ENCODE results near the gene PLS3. TPM values are rescaled to one million over a fixed set of nuclear protein-coding genes. Genes with fewer than 3 reads are reported as not detected.

The PLS3 gene
- total RNA-seq, 2 experiments from 2014 or later, result 1.6 to 2.6 TPM

DNA sequence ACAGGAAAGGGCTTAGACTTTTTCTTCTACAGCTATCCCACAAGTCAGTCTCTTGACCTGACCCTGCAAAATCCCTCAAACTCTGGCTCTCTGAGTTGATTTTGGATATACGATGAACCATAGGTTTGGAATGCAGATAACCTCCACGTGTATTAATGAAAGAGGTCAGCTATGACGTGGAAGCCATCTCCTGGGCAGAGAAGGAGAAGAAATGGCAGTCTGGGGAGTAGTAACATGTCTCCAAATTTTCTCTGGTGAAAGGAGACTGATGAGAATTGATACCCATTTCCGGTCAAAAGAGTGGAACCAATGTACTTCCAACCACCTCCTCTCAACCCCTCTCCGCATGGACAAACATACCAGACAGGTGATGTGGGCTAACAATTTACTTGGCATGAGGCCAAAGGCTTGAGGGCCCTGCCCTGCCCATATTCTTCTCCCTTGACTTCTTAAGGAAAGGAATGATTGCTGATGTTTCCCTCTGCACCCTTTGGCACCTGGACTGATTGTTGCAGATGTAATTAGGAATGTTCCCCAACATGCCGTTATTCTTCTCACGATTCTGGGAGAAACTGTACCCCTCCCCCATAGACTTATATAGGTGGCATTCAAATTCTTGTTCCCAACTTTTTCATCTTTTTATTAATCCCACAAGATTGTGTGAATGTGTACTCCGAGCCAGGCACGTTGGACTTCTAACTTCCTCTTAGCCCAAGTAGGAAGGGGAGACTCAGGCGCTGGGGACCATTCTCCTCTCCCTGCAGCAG is 580 bp upstream of the PLS3 start:
- Mint-ChIP-seq H3K27me3 (peaks cover 37% of the 10 kb centered on the region), H3K36me3 (no peaks in the 10 kb centered on the region), H3K9me3 (no peaks in the 10 kb centered on the region), H3K27ac (no peak overlapping the region), H3K4me1 (no peaks in the 10 kb centered on the region), H3K4me3 (peak overlapping the region; percentile 70)
- no peak for DNase-seq

DNA sequence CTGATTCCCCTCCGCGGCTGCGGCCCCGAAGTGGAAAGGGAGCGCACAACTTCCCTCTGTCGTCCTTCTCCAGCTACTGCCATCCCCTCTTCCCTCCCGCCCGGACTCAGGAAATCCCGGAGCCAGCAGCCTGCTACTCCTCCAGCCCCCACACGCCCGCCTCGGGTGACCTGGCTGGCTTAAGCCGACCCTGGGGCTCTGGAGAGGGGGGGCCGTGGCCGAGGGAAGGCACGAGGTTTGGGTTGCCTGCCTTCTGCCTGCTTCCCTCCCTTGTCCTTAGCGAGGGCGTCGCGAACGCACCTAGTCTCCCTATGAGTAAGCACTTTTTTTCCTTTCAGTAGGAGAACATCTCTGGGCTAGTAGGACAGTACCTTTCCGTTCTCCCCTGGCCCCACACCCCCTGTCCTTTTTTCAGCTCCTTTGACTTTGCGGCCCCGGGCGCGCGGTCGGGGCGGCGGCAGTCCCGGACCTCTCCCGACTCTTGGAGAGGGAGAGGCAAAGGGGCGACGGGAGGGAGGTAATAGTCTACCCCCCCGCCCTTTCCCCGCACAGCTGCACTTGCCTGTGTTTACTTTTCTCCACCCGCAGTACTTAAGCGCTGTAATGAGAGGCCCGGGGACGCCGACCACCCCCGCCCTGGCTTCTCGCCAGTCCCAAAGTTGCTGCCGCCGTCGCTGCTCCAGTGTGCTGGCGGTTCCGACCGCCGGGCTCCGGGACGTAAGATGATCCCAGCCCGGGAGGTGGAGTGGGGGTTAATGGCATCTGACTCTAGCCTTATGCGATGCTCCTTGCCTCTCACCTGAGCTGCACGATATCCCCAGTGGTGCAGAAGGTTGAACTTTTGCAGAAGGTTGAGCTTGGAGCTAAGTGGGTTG is 868 bp downstream of the PLS3 start:
- peaks cover 37% of the 10 kb centered on the region for H3K27me3 Mint-ChIP-seq
- H3K9me3 Mint-ChIP-seq, result no peaks in the 10 kb centered on the region
- no peaks in the 10 kb centered on the region for H3K36me3 Mint-ChIP-seq
- no peaks in the 10 kb centered on the region for H3K4me1 Mint-ChIP-seq
- peak; percentile 10 for DNase-seq
- H3K27ac Mint-ChIP-seq, result no peak overlapping the region
- peak overlapping the region; percentile 70 for H3K4me3 Mint-ChIP-seq

DNA sequence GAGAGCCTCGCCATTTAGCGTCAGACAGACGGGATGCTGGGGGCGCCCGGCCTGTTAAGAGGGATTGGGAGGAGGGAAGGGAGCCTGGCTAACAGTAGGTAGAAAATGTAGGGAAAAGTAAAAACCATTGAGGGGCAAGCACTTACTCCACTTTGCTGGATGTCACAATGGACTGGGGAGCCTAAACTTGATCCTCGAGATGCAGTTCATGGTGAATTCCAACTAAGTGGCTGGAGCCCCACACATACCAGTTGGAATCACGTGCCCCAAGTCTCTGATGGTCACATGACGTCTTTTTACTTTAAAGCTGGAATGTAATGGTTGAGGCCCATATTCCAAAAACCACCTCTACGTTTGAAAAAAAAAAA is 1.5 kb downstream of the PLS3 start:
- Mint-ChIP-seq H3K4me3 (no peak overlapping the region), H3K27ac (no peak overlapping the region), H3K27me3 (peaks cover 37% of the 10 kb centered on the region), H3K4me1 (no peaks in the 10 kb centered on the region), H3K36me3 (no peaks in the 10 kb centered on the region), H3K9me3 (no peaks in the 10 kb centered on the region)
- no peak for DNase-seq

DNA sequence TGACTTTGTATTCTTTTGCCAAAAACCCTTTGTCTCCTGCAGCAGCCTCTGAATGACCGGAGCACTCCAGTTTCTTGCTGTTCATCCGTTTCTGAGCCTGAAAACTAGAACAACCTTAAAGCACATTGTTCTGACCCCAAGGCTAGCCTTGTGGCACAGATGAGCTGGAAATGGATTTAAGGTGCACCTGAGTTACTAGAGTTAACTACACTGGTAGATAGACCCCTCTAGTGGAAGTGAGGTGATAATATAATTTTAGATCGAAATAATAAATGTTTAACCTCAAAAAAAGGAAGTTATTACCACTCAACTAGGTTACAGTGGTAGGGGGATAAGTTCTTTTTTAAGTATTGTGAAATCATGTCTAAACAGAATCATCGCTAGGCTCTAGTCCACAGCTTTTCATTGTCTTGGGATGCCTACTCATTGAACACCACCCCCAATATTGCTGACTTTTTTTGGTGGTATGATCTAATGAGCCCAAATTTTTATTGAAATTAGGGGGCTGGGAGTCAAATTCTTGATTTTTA is 2.7 kb downstream of the PLS3 start:
- Mint-ChIP-seq H3K9me3 (no peaks in the 10 kb centered on the region), H3K27me3 (peaks cover 32% of the 10 kb centered on the region), H3K36me3 (no peaks in the 10 kb centered on the region), H3K27ac (no peak overlapping the region), H3K4me3 (no peak overlapping the region), H3K4me1 (no peaks in the 10 kb centered on the region)
- DNase-seq, result no peak

DNA sequence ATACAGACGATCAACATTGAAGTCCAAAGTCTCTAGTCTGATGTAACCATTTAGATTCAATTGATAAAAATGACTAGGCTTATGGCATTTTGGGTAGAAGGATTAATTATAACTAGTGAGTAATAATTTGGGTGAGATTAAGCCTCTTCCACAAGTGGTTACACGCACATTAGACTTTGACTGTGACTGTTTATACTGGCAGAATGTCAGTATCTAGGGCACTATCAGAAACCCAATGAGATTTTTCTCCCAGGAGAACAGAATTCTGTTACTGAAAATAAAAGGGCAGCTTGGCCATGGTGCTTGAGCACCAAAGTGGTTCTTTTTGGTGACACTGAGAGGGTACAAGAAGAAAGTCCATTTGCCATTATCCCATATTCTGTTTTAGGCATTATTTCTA is 3.3 kb downstream of the PLS3 start:
- Mint-ChIP-seq H3K9me3 (no peaks in the 10 kb centered on the region), H3K27me3 (peaks cover 29% of the 10 kb centered on the region), H3K4me3 (no peak overlapping the region), H3K27ac (no peak overlapping the region), H3K4me1 (no peaks in the 10 kb centered on the region), H3K36me3 (no peaks in the 10 kb centered on the region)
- no peak for DNase-seq

DNA sequence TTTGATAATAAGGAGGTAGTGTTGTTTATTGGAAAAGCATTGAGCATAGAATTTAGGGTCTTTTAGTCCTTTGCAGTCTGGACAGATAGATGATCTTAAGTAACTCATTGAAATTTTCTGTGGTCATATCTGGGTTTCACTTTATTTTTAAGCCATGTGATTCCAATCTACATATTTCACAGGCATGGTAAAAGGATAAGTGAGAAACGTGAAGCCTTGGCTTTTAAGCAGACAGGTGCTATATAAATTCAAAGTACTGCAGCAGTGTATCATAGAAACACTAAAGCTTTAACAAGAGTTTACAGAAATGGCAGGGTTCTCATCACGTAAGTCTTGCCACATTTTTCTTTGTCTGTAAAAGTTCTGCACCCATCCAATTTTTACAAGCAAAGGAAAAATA is 4.9 kb downstream of the PLS3 start:
- Mint-ChIP-seq H3K27ac (no peak overlapping the region), H3K4me1 (no peaks in the 10 kb centered on the region)

DNA sequence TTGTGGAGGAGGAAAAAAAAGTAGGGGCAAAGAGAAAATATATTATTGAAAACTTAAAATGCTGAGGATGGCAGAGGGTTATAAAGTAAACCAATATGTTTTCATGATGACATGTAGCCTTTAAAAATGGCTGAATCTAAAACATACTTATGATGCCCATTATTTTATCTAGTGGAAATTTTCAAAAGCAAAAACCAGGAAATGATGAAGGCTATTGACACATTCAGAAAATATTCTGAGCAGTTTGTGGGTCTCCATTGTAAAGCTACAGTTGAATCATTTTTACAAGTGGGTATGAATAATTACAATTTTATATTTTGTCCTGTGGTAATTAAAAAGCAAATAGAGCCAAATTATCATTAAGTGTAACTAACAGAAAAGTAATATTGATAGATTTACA is 10.7 kb downstream of the PLS3 start:
- H3K4me3 Mint-ChIP-seq, result no peak overlapping the region
- H3K27me3 Mint-ChIP-seq, result no peaks in the 10 kb centered on the region
- no peak for DNase-seq
- H3K27ac Mint-ChIP-seq, result no peak overlapping the region
- no peaks in the 10 kb centered on the region for H3K36me3 Mint-ChIP-seq
- H3K9me3 Mint-ChIP-seq, result no peaks in the 10 kb centered on the region
- H3K4me1 Mint-ChIP-seq, result no peaks in the 10 kb centered on the region

More for the DNA sequence above, 4.9 kb downstream of the PLS3 start:
- Mint-ChIP-seq H3K36me3 (no peaks in the 10 kb centered on the region), H3K9me3 (no peaks in the 10 kb centered on the region), H3K27me3 (peaks cover 21% of the 10 kb centered on the region), H3K4me3 (no peak overlapping the region)
- no peak for DNase-seq

DNA sequence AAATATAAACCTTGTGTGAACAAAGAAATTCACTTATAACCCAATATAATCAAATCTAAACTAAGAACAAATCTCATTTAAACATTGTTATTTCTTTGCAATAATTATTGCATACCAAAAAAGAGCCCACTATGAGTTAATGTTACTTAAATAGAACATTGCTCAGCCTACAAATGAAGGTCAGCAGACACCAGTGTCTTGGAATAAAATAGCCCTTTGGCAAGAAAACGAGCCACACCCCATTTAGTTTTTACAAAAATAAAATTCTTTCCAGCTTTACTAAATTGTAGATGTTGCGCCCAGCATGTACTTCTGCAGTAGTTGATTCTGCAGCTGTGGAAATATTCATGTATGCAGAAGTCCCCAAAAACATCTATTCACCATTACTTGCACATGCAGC is 12.2 kb downstream of the PLS3 start:
- no peaks in the 10 kb centered on the region for H3K27me3 Mint-ChIP-seq
- DNase-seq, result no peak

DNA sequence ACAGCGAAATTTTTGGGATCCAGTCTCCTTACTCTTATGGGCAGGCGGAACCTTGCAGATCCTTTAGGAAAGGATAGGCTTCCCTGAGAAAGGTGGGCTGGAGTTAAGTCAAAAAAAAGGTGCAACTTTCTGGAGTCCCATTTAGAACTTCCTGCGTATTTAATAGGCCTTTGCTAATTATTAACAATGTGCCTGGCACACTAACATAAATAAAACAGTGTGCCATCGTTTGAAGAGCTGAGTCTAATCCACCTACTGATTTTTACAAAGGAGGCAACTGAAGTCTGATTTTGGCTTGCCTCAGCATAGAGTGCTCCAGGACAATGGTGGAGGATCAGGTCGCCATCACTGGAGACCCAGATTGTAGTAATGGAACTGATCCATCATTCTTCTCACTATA is 15.7 kb downstream of the PLS3 start:
- H3K27ac Mint-ChIP-seq, result no peak overlapping the region
- no peak overlapping the region for H3K4me3 Mint-ChIP-seq
- no peaks in the 10 kb centered on the region for H3K36me3 Mint-ChIP-seq
- H3K27me3 Mint-ChIP-seq, result no peaks in the 10 kb centered on the region
- no peaks in the 10 kb centered on the region for H3K9me3 Mint-ChIP-seq
- no peak for DNase-seq
- H3K4me1 Mint-ChIP-seq, result no peaks in the 10 kb centered on the region

More for the DNA sequence above, 12.2 kb downstream of the PLS3 start:
- Mint-ChIP-seq H3K36me3 (no peaks in the 10 kb centered on the region), H3K9me3 (no peaks in the 10 kb centered on the region), H3K4me1 (no peaks in the 10 kb centered on the region), H3K27ac (no peak overlapping the region), H3K4me3 (no peak overlapping the region)

DNA sequence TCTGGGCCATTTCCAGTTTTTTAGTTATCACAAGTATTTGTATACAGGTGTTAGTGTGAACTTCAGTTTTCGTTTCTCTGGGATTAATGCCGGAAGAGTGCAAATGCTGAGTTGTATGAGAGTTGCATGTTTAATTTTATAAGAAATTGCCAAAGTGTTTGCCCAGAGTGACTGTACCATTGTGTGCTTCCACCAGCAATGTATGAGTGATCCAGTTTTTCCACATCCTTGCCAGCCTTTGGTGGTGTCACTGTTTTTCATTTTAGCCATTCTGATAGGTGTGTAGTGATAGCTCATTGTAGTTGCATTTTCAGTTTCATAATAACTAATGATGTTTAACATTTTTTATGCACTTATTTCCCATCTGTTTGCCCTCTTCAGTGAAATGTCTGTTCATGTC is 18.4 kb downstream of the PLS3 start:
- Mint-ChIP-seq H3K4me1 (peaks cover 2% of the 10 kb centered on the region), H3K27ac (no peak overlapping the region), H3K27me3 (no peaks in the 10 kb centered on the region), H3K4me3 (no peak overlapping the region), H3K36me3 (no peaks in the 10 kb centered on the region), H3K9me3 (no peaks in the 10 kb centered on the region)
- DNase-seq, result peak; percentile 3

DNA sequence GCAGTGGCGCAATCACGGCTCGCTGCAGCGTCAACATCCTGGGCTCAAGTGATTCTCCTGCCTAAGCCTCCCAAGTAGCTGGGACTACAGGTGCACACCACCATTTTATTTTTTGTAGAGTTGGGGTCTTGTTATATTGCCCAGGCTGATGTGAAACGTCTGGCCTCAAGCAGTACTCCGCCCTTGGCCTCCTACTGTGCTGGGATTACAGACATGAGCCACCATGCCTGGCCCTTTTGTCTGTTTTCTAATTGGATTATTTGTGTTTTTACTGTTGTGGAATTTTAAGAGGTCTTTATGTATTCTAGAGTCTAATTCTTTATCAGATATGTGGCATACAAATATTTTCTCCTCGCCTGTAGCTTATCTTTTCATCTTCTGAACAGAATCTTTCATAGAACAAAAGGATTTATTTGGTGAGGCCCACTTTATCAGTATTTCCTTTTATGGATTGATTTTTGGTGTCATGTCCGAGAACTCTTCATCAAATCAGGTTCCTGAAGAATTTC is 18.9 kb downstream of the PLS3 start:
- Mint-ChIP-seq H3K4me1 (peaks cover 2% of the 10 kb centered on the region), H3K27me3 (no peaks in the 10 kb centered on the region), H3K4me3 (no peak overlapping the region), H3K9me3 (no peaks in the 10 kb centered on the region), H3K27ac (no peak overlapping the region), H3K36me3 (no peaks in the 10 kb centered on the region)
- no peak for DNase-seq

DNA sequence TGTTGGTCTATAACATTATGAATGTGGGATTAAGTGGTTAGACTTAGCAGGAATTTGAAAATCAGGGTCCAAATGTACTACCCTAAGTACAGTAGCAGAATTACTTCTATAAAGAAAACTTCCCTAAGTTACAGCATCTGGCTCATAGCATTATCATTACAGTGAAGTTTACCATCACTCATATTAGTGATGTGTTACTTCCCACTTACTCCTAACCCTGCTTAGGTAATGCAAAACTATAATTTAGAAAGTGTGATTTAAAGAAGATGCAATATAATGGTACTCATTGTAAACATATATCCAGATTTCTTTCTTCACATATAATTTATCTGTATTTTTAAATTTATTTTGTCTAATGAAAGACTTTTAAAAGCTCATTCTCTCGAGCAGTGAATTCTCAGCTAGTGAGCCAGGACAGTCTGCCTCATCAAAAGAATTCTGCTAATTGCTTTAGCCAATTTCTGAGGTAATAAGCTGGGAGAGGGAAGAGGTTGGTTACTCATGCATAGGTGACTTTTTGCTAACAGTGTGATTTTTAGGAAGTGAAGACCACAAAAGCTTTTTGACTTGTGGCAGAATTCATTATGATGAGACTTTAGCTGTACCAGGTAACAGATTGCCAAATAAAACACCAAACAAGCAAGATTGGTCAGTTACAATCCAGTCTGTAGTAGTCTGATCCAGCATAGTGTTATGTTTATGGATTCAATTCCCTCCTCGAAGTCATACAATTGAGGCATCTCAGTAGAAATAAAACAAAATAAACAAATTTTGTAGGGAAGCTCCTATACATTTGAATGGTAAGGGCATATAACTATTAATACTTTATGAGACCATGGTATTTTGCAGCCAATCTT is 21.0 kb downstream of the PLS3 start:
- Mint-ChIP-seq H3K27me3 (no peaks in the 10 kb centered on the region), H3K36me3 (no peaks in the 10 kb centered on the region), H3K9me3 (no peaks in the 10 kb centered on the region), H3K4me3 (no peak overlapping the region), H3K4me1 (peaks cover 2% of the 10 kb centered on the region), H3K27ac (no peak overlapping the region)
- DNase-seq, result no peak

DNA sequence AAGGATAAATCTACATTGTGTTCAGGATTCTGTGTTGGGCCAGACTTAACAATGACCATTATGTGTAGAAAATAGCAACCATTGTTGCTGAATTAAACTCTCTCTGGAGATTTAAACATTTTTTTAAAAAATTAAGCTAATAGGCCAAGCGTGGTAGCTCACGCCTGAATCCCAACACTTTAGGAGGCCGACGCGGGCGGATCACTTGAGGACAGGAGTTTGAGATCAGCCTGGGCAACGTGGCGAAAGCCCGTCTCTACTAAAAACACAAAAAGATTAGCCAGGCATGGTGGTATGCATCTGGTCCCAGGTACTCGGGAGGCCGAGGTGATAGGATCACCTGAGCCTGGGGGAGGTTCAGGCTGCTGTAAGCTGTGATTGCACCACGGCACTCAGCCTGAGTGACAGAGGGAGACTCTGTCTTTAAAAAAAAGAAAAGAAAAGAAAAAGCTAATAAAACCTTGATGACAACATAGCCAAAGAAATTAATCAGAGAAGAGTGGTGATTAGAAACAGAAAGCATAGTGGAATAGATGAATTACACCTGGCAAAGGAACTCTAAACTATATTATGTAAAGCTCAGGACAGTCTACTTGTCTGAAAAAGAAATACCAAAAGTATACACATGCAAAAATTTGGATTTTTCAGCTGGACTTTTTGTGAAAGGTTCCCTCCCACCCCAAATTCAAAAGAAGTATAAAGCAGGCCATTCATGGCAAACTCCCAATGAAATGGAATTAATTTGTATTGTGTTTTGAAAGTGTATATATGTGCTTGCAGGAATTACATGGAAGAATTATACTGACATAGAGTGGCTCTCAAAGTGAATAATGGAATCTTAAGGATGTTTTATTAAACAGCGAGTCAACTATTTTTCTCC is 21.9 kb downstream of the PLS3 start:
- Mint-ChIP-seq H3K36me3 (no peaks in the 10 kb centered on the region), H3K27me3 (no peaks in the 10 kb centered on the region), H3K27ac (no peak overlapping the region), H3K4me1 (peaks cover 2% of the 10 kb centered on the region), H3K9me3 (no peaks in the 10 kb centered on the region), H3K4me3 (no peak overlapping the region)
- no peak for DNase-seq

DNA sequence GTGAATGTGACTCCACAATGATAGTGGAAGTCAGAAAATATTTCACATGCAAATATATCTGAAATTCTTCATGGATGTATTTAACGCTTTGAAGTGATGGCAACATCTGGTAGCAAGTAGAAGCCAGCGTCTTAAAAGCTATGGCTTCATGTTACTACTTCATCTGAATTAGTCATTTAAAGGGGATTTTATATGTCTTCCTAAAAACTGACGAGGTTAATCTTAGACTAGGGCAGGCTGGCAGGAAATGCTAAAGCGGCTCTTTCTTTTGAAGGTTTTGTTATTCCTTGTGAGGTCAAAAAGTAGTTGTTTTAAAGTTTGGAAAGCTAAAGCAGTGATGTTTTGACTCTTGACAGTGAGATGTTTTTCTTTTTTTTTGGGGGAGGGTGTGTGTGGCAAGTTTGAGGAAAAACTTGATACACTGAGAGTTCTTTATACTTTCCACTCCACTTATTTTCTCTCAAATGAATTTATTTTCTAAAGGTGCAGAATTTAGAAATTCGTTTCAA is 22.6 kb downstream of the PLS3 start:
- Mint-ChIP-seq H3K27me3 (no peaks in the 10 kb centered on the region), H3K9me3 (no peaks in the 10 kb centered on the region)

More for the DNA sequence above, 22.6 kb downstream of the PLS3 start:
- Mint-ChIP-seq H3K36me3 (no peaks in the 10 kb centered on the region), H3K27ac (no peak overlapping the region), H3K4me3 (no peak overlapping the region), H3K4me1 (peaks cover 2% of the 10 kb centered on the region)
- DNase-seq, result no peak
